A673 (cell line): ENCODE data around the gene GALNS.

Experiments
- CTCF ChIP-seq: fragments of 300-800, 200-600 bp; sonication (generic); conservative IDR thresholded peaks from 2 replicates; pipeline ENCODE4 v1.5.1; 2017; ENCODE audit warnings: low read depth, mild to moderate bottlenecking, antibody characterized with exemption, low read length, moderate library complexity, mixed read lengths
- EZH2 ChIP-seq: fragments of 200-600 bp; sonication (generic); IDR thresholded peaks from 2 replicates; pipeline ENCODE4 v1.6.1; 2017; ENCODE audit warnings: borderline replicate concordance, low read depth, mild to moderate bottlenecking, mixed read lengths, antibody characterized with exemption, low read length; ENCODE audit not compliant: poor library complexity, severe bottlenecking

DNA sequence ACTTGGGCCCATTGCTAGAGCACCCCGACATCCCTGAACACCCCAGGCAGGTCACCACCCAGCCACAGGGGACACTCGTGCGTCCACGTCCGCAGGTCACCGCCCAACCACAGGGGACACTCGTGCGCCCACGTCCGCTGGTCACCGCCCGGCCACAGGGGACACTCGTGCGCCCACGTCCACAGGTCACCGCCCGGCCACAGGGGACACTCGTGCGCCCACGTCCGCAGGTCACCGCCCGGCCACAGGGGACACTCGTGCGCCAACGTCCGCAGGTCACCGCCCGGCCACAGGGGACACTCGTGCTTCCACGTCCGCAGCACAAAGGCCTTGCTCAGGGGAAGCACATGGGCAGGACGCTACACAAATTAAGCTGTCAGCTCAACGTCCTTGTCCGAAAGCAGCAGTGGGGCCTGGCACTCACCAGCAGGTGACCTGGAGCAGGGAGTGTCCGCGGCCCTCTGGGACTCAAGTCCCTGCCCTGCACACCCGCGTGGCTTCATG is 17.7 kb downstream of the GALNS start:
- no peak for TF ChIP-seq CTCF
- no peak for TF ChIP-seq EZH2
